Upper lobe of left lung (tissue), 4 donors: ENCODE results near the gene STAU1.

Experiments
- CTCF ChIP-seq, 6 experiments: fragments of 450-650 bp in 4 of 6; fragments of 200-600 bp in 2 of 6; sonication (generic) in 2 of 6; IDR thresholded peaks; one replicate each; pipeline ENCODE4 v1.5.1; 2016 to 2019; ENCODE audit warnings: antibody characterized with exemption in 6 of 6
- POLR2AphosphoS5 ChIP-seq, 2 donors: sonication (generic); formaldehyde crosslinking; IDR thresholded peaks; one replicate each; pipeline ENCODE4 v1.5.1; 2017; ENCODE audit warnings: antibody characterized with exemption in 2 of 2

- TF ChIP-seq CTCF (IDR thresholded peaks at IDR 0.05) = no peak
- TF ChIP-seq POLR2AphosphoS5 (IDR thresholded peaks at IDR 0.05) = no peak
Measured at GRCh38 chr20:49099011-49099410, 89.1 kb downstream of the STAU1 start.
